A549 (cell line): ENCODE data around the gene FAM78B. TPM values are rescaled to one million over a fixed set of nuclear protein-coding genes. Genes with fewer than 3 reads are reported as not detected.

Experiments
- ATAC-seq, 2 experiments: fragments of 200-7000 bp in 1 of 2; fragments of >200 bp in 1 of 2; cut with Nextera tagmentation in 1 of 2; cut with Tn5 transposase in 1 of 2; 3 replicates each; pipeline versions ENCODE4 v1.8.0 to v1.9.1; 2018 to 2020; ENCODE audit warnings: mild to moderate bottlenecking in 1 of 2, moderate library complexity in 1 of 2
- CTCF ChIA-PET: fragments of 300-600 bp; sonication (Branson Sonifier 250); formaldehyde crosslinking; extraction: SDS; loops from one replicate; lab custom pipeline; 2021; ENCODE audit warnings: antibody characterized with exemption, inconsistent platforms; lab: Yijun Ruan, JAX
- POLR2A ChIA-PET: fragments of 350-600 bp; formaldehyde crosslinking; extraction: SDS; loops from one replicate; lab custom pipeline; 2021; ENCODE audit warnings: antibody characterized with exemption, inconsistent platforms; lab: Yijun Ruan, JAX
- DNase-seq, 2 experiments: peaks; one replicate each; pipeline versions ENCODE4 v3.0.0 to v3.0.0-alpha.2; 2011 to 2016; ENCODE audit warnings: low read depth in 1 of 2, low spot score in 1 of 2
- FAIRE-seq: peaks from 2 replicates; lab custom pipeline; 2011; peaks lifted over from hg19 to GRCh38; lab: Jason Lieb, UNC
- H3K27ac ChIP-seq, 2 experiments: fragments of >200 bp; sonication (Bioruptor Twin); formaldehyde crosslinking; 3 replicates each; pipeline ENCODE4 v1.5.1; 2016 to 2017
- H3K4me1 ChIP-seq: fragments of >200 bp; sonication (Bioruptor Twin); formaldehyde crosslinking; 3 replicates; pipeline ENCODE4 v1.6.1; 2016
- H3K4me2 ChIP-seq: fragments of >200 bp; sonication (Bioruptor Twin); formaldehyde crosslinking; 3 replicates; pipeline ENCODE4 v1.6.1; 2016
- H3K4me3 ChIP-seq: fragments of >200 bp; sonication (Bioruptor Twin); formaldehyde crosslinking; 3 replicates; pipeline ENCODE4 v1.5.1; 2016
- H3K9me3 ChIP-seq: fragments of >200 bp; sonication (Bioruptor Twin); formaldehyde crosslinking; 3 replicates; pipeline ENCODE4 v1.6.1; 2016
- BHLHE40 ChIP-seq: IDR thresholded peaks from 2 replicates; pipeline ENCODE4 v1.6.1; 2012; ENCODE audit warnings: low read depth, low read length, inconsistent platforms
- CHD2 ChIP-seq: fragments of 150-350 bp; IDR thresholded peaks from 2 replicates; pipeline ENCODE4 v1.6.1; 2014; ENCODE audit warnings: low read length; ENCODE audit not compliant: partially characterized antibody
- EHMT2 ChIP-seq: fragments of 200-600 bp; sonication (generic); IDR thresholded peaks from 2 replicates; pipeline ENCODE4 v1.6.1; 2016; ENCODE audit warnings: antibody characterized with exemption, low read depth, mild to moderate bottlenecking, moderate library complexity
- ELK1 ChIP-seq: fragments of 150-350 bp; IDR thresholded peaks from 2 replicates; pipeline ENCODE4 v1.6.1; 2014; ENCODE audit warnings: low read depth, mild to moderate bottlenecking, low read length
- EP300 ChIP-seq, 2 experiments: fragments of >200 bp; sonication (Bioruptor Twin); formaldehyde crosslinking; IDR thresholded peaks; 2 replicates in 1 of 2; 3 replicates in 1 of 2; pipeline ENCODE4 v1.6.1; 2016 to 2017
- GATA3 ChIP-seq: IDR thresholded peaks from 2 replicates; pipeline ENCODE4 v1.6.1; 2012; ENCODE audit warnings: borderline replicate concordance
- HEYL ChIP-seq: fragments of 250-450 bp; sonication (Bioruptor Pico); IDR thresholded peaks from 2 replicates; pipeline ENCODE4 v1.8.0; 2021; ENCODE audit warnings: mild to moderate bottlenecking, moderate library complexity
- HOXA7 ChIP-seq: fragments of 250-450 bp; sonication (Bioruptor Pico); IDR thresholded peaks from 2 replicates; pipeline ENCODE4 v1.5.0; 2020; ENCODE audit warnings: mild to moderate bottlenecking, moderate library complexity
- JUN ChIP-seq, 2 experiments: fragments of >200 bp; sonication (Bioruptor Twin); formaldehyde crosslinking; IDR thresholded peaks; 2 replicates in 1 of 2; 3 replicates in 1 of 2; pipeline ENCODE4 v1.6.1; 2016 to 2017
- JUNB ChIP-seq: fragments of >200 bp; sonication (Bioruptor Twin); formaldehyde crosslinking; IDR thresholded peaks from 2 replicates; pipeline ENCODE4 v1.6.1; 2016
- KDM1A ChIP-seq: fragments of 200-600 bp; sonication (generic); IDR thresholded peaks from 2 replicates; pipeline ENCODE4 v1.6.1; 2016; ENCODE audit warnings: low read depth, mild to moderate bottlenecking
- KDM5A ChIP-seq: fragments of 200-600 bp; sonication (generic); IDR thresholded peaks from 2 replicates; pipeline ENCODE4 v1.6.1; 2016; ENCODE audit warnings: antibody characterized with exemption, mild to moderate bottlenecking
- MAFK ChIP-seq: fragments of 450-650 bp; IDR thresholded peaks from 2 replicates; pipeline ENCODE4 v1.6.1; 2014; ENCODE audit not compliant: partially characterized antibody
- MYC ChIP-seq: IDR thresholded peaks from 2 replicates; pipeline ENCODE4 v1.6.1; 2012; ENCODE audit warnings: mild to moderate bottlenecking, inconsistent platforms, low read length, improper control_type of control experiment, borderline replicate concordance
- PBX3 ChIP-seq: IDR thresholded peaks from 2 replicates; pipeline ENCODE4 v1.6.1; 2012
- POLR2A ChIP-seq: IDR thresholded peaks from 2 replicates; pipeline ENCODE4 v1.6.1; 2012; ENCODE audit warnings: mild to moderate bottlenecking, low read length
- RARB ChIP-seq: fragments of 250-450 bp; sonication (Bioruptor Pico); IDR thresholded peaks from 2 replicates; pipeline ENCODE4 v1.8.0; 2021; ENCODE audit warnings: mild to moderate bottlenecking, moderate library complexity
- REST ChIP-seq: fragments of 200-600 bp; sonication (generic); IDR thresholded peaks from 2 replicates; pipeline ENCODE4 v1.6.1; 2016; ENCODE audit warnings: antibody characterized with exemption, mild to moderate bottlenecking, moderate library complexity
- ZNF302 ChIP-seq: fragments of 250-450 bp; sonication (Bioruptor Pico); IDR thresholded peaks from 2 replicates; pipeline ENCODE4 v1.9.0; 2021; ENCODE audit warnings: inconsistent platforms, mild to moderate bottlenecking, moderate library complexity
- whole genome bisulfite sequencing: methylation state at CpG from one replicate; pipeline ENCODE4 v1.1.6; 2017; ENCODE audit errors: missing lambda C conversion rate; 5-methylcytosine and 5-hydroxymethylcytosine counted together
- polyA plus RNA-seq, 4 experiments: library from polyadenylated mRNA; depleted of rRNA in 3 of 4; stranded (reverse); fragments of >200 nt; fragmentation: RNase III in 1 of 4; extraction: RNeasy Plus Mini Kit Qiagen cat#74134 plus additional on column Dnase treatment in 1 of 4; gene quantifications; 2 replicates in 3 of 4; 3 replicates in 1 of 4; pipeline ENCODE4 v1.2.3, GENCODE V29; 2011 to 2017

The FAM78B gene
- polyA plus RNA-seq, 2 of the 4 experiments (the other 2 are of a cell fraction), result 0.13 to 0.34 TPM

GRCh38 chr1:166079276-166079675, 87.5 kb downstream of the FAM78B start:
- no peak overlapping the region for H3K4me2 ChIP-seq
- no peak for DNase-seq
- TF ChIP-seq RARB (CRISPR knock-in tag) (no peak), JUNB (no peak), MAFK (no peak), JUN (IDR thresholded peaks at IDR 0.05) (no peak), HEYL (no peak), EP300 (IDR thresholded peaks at IDR 0.05) (no peak), CHD2 (no peak), POLR2A (no peak), ZNF302 (CRISPR knock-in tag) (no peak), HOXA7 (no peak), ELK1 (no peak), KDM1A (no peak), GATA3 (no peak), PBX3 (no peak)
- no peaks in the 10 kb centered on the region for H3K9me3 ChIP-seq
- no peak for ATAC-seq
- no peaks in the 10 kb centered on the region for H3K4me1 ChIP-seq
- POLR2A ChIA-PET, result no interaction called here
- FAIRE-seq, result no peak
- no peak overlapping the region for H3K4me3 ChIP-seq
- WGBS, result 7% methylated on average over 2 of the region's 2 CpGs
- CTCF ChIA-PET, result no interaction called here
- H3K27ac ChIP-seq, result no peak overlapping the region

- ATAC-seq (no peak), FAIRE-seq (no peak), DNase-seq (no peak)
- POLR2A ChIA-PET, result no interaction called here
- H3K9me3 ChIP-seq, result no peaks in the 10 kb centered on the region
- CTCF ChIA-PET, result no interaction called here
- no peak overlapping the region for H3K27ac ChIP-seq
- TF ChIP-seq KDM5A, result no peak
- no peak for TF ChIP-seq BHLHE40
- no peak overlapping the region for H3K4me2 ChIP-seq
- H3K4me1 ChIP-seq, result no peaks in the 10 kb centered on the region
- 0% methylated on average over 3 of the region's 3 CpGs for WGBS
- no peak overlapping the region for H3K4me3 ChIP-seq
Observed at GRCh38 chr1:166073489-166073888, 93.3 kb downstream of the FAM78B start.

GRCh38 chr1:166069390-166069789, 97.4 kb downstream of the FAM78B start:
- H3K9me3 ChIP-seq, result no peaks in the 10 kb centered on the region
- POLR2A ChIA-PET, result no interaction called here
- TF ChIP-seq REST, result peak; percentile 91
- peak; percentile 68; the same call in 1 of the 2 replicates for TF ChIP-seq EHMT2
- no peak for TF ChIP-seq MYC
- TF ChIP-seq, all 56 proteins: peak for 2
- H3K27ac ChIP-seq, result no peak overlapping the region
- no peak overlapping the region for H3K4me2 ChIP-seq
- DNase-seq (peak in 1 of 2 experiments; percentile 5), FAIRE-seq (no peak), ATAC-seq (no peak)
- CTCF ChIA-PET, result no interaction called here
- no peaks in the 10 kb centered on the region for H3K4me1 ChIP-seq
- 28% methylated on average over 2 of the region's 2 CpGs for WGBS
- H3K4me3 ChIP-seq, result no peak overlapping the region
